Measurements from ENCODE around the gene ZNF282.

ZNF282 gene

GRCh38 chr7:149147752-149148653 is 47.3 kb upstream of the ZNF282 start (continued):
- TF ChIP-seq, protein P1, sequence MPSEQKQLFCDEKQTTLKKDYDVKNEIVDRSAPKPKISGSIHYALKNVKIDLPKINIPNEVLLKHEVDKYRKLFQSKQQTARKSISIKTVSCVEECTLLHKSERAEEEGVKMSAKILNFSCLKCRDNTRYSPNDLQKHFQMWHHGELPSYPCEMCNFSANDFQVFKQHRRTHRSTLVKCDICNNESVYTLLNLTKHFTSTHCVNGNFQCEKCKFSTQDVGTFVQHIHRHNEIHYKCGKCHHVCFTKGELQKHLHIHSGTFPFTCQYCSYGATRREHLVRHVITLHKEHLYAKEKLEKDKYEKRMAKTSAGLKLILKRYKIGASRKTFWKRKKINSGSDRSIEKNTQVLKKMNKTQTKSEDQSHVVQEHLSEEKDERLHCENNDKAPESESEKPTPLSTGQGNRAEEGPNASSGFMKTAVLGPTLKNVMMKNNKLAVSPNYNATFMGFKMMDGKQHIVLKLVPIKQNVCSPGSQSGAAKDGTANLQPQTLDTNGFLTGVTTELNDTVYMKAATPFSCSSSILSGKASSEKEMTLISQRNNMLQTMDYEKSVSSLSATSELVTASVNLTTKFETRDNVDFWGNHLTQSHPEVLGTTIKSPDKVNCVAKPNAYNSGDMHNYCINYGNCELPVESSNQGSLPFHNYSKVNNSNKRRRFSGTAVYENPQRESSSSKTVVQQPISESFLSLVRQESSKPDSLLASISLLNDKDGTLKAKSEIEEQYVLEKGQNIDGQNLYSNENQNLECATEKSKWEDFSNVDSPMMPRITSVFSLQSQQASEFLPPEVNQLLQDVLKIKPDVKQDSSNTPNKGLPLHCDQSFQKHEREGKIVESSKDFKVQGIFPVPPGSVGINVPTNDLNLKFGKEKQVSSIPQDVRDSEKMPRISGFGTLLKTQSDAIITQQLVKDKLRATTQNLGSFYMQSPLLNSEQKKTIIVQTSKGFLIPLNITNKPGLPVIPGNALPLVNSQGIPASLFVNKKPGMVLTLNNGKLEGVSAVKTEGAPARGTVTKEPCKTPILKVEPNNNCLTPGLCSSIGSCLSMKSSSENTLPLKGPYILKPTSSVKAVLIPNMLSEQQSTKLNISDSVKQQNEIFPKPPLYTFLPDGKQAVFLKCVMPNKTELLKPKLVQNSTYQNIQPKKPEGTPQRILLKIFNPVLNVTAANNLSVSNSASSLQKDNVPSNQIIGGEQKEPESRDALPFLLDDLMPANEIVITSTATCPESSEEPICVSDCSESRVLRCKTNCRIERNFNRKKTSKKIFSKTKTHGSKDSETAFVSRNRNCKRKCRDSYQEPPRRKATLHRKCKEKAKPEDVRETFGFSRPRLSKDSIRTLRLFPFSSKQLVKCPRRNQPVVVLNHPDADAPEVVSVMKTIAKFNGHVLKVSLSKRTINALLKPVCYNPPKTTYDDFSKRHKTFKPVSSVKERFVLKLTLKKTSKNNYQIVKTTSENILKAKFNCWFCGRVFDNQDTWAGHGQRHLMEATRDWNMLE (tag by site-specific recombination; conservative IDR thresholded peaks at IDR 0.05; ENCODE audit: low read depth): no peak
- TF ChIP-seq ZFP37 (tag by site-specific recombination; IDR thresholded peaks at IDR 0.05) (peak; percentile 71; the same call in 1 of the 2 replicates), SALL2 (tag by site-specific recombination; IDR thresholded peaks at IDR 0.05; ENCODE audit: borderline replicate concordance) (no peak), ZFP41 (tag by site-specific recombination; IDR thresholded peaks at IDR 0.05; ENCODE audit: borderline replicate concordance) (no peak), ZNF248 (tag by site-specific recombination; IDR thresholded peaks at IDR 0.05) (no peak), ZNF785 (tag by site-specific recombination; IDR thresholded peaks at IDR 0.05) (no peak), OVOL3 (tag by site-specific recombination; IDR thresholded peaks at IDR 0.05) (no peak), ZBTB44 (tag by site-specific recombination; IDR thresholded peaks at IDR 0.05) (no peak), ZNF626 (tag by site-specific recombination; IDR thresholded peaks at IDR 0.05) (no peak), KLF8 (tag by site-specific recombination; IDR thresholded peaks at IDR 0.05) (no peak; the same call in 1 of the 2 replicates), ZNF121 (tag by site-specific recombination; IDR thresholded peaks at IDR 0.05) (no peak), ZNF416 (tag by site-specific recombination; IDR thresholded peaks at IDR 0.05) (no peak), KLF9 (tag by site-specific recombination; IDR thresholded peaks at IDR 0.05; ENCODE audit: low read depth) (peak; percentile 74), ZNF514 (tag by site-specific recombination; IDR thresholded peaks at IDR 0.05) (no peak), ZSCAN4 (tag by site-specific recombination; IDR thresholded peaks at IDR 0.05) (no peak), ZBTB20 (tag by site-specific recombination; IDR thresholded peaks at IDR 0.05) (peak; percentile 98), ZNF155 (tag by site-specific recombination; IDR thresholded peaks at IDR 0.05) (no peak), ZNF558 (tag by site-specific recombination; IDR thresholded peaks at IDR 0.05) (no peak), ZNF394 (tag by site-specific recombination; IDR thresholded peaks at IDR 0.05; ENCODE audit: borderline replicate concordance) (no peak; the same call in 1 of the 2 replicates), ZNF747 (tag by site-specific recombination; IDR thresholded peaks at IDR 0.05) (no peak), SCRT1 (tag by site-specific recombination; IDR thresholded peaks at IDR 0.05; ENCODE audit: borderline replicate concordance) (no peak), MYNN (tag by site-specific recombination; IDR thresholded peaks at IDR 0.05; ENCODE audit: borderline replicate concordance) (no peak), KLF1 (tag by site-specific recombination; IDR thresholded peaks at IDR 0.05) (peak; percentile 17; the same call in 1 of the 2 replicates), ZNF664 (tag by site-specific recombination; IDR thresholded peaks at IDR 0.05) (no peak), ZBTB11 (tag by site-specific recombination; conservative IDR thresholded peaks at IDR 0.05; ENCODE audit: low read depth) (no peak; the same call in 1 of the 2 replicates)
- TF ChIP-seq, protein P2, sequence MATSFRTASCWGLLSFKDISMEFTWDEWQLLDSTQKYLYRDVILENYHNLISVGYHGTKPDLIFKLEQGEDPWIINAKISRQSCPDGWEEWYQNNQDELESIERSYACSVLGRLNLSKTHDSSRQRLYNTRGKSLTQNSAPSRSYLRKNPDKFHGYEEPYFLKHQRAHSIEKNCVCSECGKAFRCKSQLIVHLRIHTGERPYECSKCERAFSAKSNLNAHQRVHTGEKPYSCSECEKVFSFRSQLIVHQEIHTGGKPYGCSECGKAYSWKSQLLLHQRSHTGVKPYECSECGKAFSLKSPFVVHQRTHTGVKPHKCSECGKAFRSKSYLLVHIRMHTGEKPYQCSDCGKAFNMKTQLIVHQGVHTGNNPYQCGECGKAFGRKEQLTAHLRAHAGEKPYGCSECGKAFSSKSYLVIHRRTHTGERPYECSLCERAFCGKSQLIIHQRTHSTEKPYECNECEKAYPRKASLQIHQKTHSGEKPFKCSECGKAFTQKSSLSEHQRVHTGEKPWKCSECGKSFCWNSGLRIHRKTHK (tag by site-specific recombination; IDR thresholded peaks at IDR 0.05): no peak

Data from HEK293 (cell line).